K562 treated with DMSO at 1 percent for 12 hours (cell line): ENCODE results near the gene SIPA1L2. TPM values are rescaled to one million over a fixed set of nuclear protein-coding genes. Genes with fewer than 3 reads are reported as not detected.

Experiments
- total RNA-seq: library from RNA; unstranded; fragments of 300-600 nt; gene quantifications from 2 replicates; pipeline ENCODE4 v1.2.3, GENCODE V29; 2022; ENCODE audit not compliant: insufficient read depth

Gene SIPA1L2, protein sequence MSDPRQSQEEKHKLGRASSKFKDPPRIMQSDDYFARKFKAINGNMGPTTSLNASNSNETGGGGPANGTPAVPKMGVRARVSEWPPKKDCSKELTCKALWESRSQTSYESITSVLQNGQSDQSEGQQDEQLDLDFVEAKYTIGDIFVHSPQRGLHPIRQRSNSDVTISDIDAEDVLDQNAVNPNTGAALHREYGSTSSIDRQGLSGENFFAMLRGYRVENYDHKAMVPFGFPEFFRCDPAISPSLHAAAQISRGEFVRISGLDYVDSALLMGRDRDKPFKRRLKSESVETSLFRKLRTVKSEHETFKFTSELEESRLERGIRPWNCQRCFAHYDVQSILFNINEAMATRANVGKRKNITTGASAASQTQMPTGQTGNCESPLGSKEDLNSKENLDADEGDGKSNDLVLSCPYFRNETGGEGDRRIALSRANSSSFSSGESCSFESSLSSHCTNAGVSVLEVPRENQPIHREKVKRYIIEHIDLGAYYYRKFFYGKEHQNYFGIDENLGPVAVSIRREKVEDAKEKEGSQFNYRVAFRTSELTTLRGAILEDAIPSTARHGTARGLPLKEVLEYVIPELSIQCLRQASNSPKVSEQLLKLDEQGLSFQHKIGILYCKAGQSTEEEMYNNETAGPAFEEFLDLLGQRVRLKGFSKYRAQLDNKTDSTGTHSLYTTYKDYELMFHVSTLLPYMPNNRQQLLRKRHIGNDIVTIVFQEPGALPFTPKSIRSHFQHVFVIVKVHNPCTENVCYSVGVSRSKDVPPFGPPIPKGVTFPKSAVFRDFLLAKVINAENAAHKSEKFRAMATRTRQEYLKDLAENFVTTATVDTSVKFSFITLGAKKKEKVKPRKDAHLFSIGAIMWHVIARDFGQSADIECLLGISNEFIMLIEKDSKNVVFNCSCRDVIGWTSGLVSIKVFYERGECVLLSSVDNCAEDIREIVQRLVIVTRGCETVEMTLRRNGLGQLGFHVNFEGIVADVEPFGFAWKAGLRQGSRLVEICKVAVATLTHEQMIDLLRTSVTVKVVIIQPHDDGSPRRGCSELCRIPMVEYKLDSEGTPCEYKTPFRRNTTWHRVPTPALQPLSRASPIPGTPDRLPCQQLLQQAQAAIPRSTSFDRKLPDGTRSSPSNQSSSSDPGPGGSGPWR (N-terminal part only)
- 0.48 TPM in 1 of 2 replicates, not detected in the other for total RNA-seq

DNA sequence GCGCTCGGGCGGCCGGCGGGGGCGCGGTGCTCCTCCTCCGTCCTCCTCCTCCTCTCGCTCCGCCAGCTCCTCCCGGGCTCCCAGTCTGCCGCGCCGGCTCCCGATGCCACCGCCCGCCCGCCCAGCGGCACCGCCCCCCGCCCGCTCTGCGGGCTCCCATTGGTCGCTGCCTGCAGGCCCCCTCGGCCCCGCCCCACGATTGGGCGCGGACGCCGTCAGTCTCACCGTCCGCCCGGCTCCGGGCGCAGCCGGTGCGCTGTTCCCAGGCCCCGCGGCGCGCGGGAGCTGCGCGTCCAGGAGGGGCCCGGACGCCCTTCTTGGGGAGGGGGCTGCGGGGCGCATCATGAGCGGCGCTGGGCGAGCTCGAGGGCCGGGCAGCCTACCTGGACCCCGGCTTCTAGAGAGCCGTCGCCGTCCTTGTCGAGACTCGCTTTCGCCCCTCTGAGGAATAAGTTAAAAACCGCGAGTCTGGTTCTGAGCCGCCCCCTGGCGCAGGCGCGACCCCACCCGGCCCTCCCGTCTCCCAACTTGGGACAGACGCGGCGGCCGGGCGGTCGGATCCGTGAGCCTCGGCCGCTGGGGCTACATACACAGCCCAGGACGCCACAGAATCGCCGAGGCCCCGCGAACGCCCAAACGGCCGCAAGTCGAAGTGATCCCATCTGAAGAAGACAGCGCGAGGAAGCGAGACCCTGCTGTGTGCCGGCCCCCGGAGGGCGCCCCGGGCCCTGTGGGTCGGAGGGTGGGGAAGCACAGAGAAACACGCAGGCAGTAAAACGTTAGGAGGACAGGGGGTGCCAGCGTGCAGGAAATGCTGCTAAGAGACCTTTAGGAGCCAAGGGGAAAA, at the start of gene SIPA1L2:
SIPA1L2 (minus strand) TSS at position 87 of the 847 bp plus-strand sequence. CDS start 114,794 bp downstream, outside the sequence.

Other genes starting within 250 kb of the SIPA1L2 start
- 0.66 and 2.0 TPM in 2 replicates for gene MAP10, start 175.3 kb upstream of the SIPA1L2 start, total RNA-seq